ENCODE data around the gene HDAC4.

HDAC4 gene

GRCh38 chr2:239236808-239237205 lies 164.0 kb downstream of the HDAC4 start:
- no peak for TF ChIP-seq TCF12 (IDR thresholded peaks at IDR 0.05; ENCODE audit: low read depth)
- TF ChIP-seq USF1 (IDR thresholded peaks at IDR 0.05): no peak
- TF ChIP-seq ZBTB7A (IDR thresholded peaks at IDR 0.05; ENCODE audit: low read depth): no peak
- no peak for TF ChIP-seq EGR1 (IDR thresholded peaks at IDR 0.05)
- TF ChIP-seq MAX (IDR thresholded peaks at IDR 0.05): no peak
- TF ChIP-seq RAD21 (IDR thresholded peaks at IDR 0.05; ENCODE audit: low read depth): no peak
- no peak for TF ChIP-seq YY1 (IDR thresholded peaks at IDR 0.05; ENCODE audit: low read depth)
- no peak for TF ChIP-seq TEAD4 (IDR thresholded peaks at IDR 0.05)
- no peak for TF ChIP-seq CREB1 (IDR thresholded peaks at IDR 0.05; ENCODE audit: low read depth)
- no peak for TF ChIP-seq REST (IDR thresholded peaks at IDR 0.05; ENCODE audit: low read depth)
- TF ChIP-seq EP300 (IDR thresholded peaks at IDR 0.05; ENCODE audit: borderline replicate concordance): no peak

- no peak for TF ChIP-seq CEBPB (IDR thresholded peaks at IDR 0.05)
- no peak for TF ChIP-seq EP300 (IDR thresholded peaks at IDR 0.05; ENCODE audit: borderline replicate concordance)
- TF ChIP-seq YY1 (IDR thresholded peaks at IDR 0.05; ENCODE audit: low read depth): no peak
Observed at GRCh38 chr2:239236043-239236807, 164.6 kb downstream of the HDAC4 start.

- no peak for TF ChIP-seq NFIC (IDR thresholded peaks at IDR 0.05)
Observed at GRCh38 chr2:239235311-239235710, 165.5 kb downstream of the HDAC4 start.

- TF ChIP-seq NFIC (IDR thresholded peaks at IDR 0.05): no peak
Observed at GRCh38 chr2:239234191-239235175, 166.3 kb downstream of the HDAC4 start.

GRCh38 chr2:239233576-239233975 lies 167.2 kb downstream of the HDAC4 start:
- no peak for TF ChIP-seq CREB1 (IDR thresholded peaks at IDR 0.05; ENCODE audit: low read depth)
- no peak for TF ChIP-seq CEBPB (IDR thresholded peaks at IDR 0.05)
- no peak for TF ChIP-seq TCF12 (IDR thresholded peaks at IDR 0.05; ENCODE audit: low read depth)
- TF ChIP-seq TAF1 (IDR thresholded peaks at IDR 0.05; ENCODE audit: low read depth): no peak
- TF ChIP-seq RAD21 (IDR thresholded peaks at IDR 0.05; ENCODE audit: low read depth): no peak
- TF ChIP-seq USF1 (IDR thresholded peaks at IDR 0.05): no peak
- no peak for TF ChIP-seq EP300 (IDR thresholded peaks at IDR 0.05; ENCODE audit: borderline replicate concordance)
- TF ChIP-seq MAX (IDR thresholded peaks at IDR 0.05): no peak
- no peak for TF ChIP-seq REST (IDR thresholded peaks at IDR 0.05; ENCODE audit: low read depth)
- TF ChIP-seq FOXM1 (IDR thresholded peaks at IDR 0.05; ENCODE audit: borderline replicate concordance, low read depth): no peak
- no peak for TF ChIP-seq EGR1 (IDR thresholded peaks at IDR 0.05)
- TF ChIP-seq ZBTB7A (IDR thresholded peaks at IDR 0.05; ENCODE audit: low read depth): no peak
- TF ChIP-seq NFIC (IDR thresholded peaks at IDR 0.05): no peak
- TF ChIP-seq YY1 (IDR thresholded peaks at IDR 0.05; ENCODE audit: low read depth): no peak
- no peak for TF ChIP-seq TEAD4 (IDR thresholded peaks at IDR 0.05)

- TF ChIP-seq YY1 (IDR thresholded peaks at IDR 0.05; ENCODE audit: low read depth): no peak
Observed at GRCh38 chr2:239232195-239232578, 168.6 kb downstream of the HDAC4 start.

Data from Ishikawa (cell line).